Esophagus squamous epithelium (tissue), 5 donors: Measurements from ENCODE around the gene WHRN. TPM values are rescaled to one million over a fixed set of nuclear protein-coding genes. Genes with fewer than 3 reads are reported as not detected.

ENCODE experiments used
- DNase-seq: peaks from one replicate; lab custom pipeline; 2025; lab: John Stamatoyannopoulos, UW
- H3K27ac ChIP-seq, 4 donors: fragments of 200-600 bp; sonication (generic); one replicate each; pipeline ENCODE4 v1.5.1; 2016 to 2019; ENCODE audit warnings: mild to moderate bottlenecking in 1 of 4
- H3K27me3 ChIP-seq, 4 donors: fragments of 200-600 bp; sonication (generic); 1 replicate in 3 of 4; 2 replicates in 1 of 4; pipeline versions ENCODE4 v1.5.1 to v1.6.0; 2017 to 2021; ENCODE audit warnings: antibody characterized with exemption in 1 of 4
- H3K36me3 ChIP-seq, 3 donors: fragments of 200-600 bp; sonication (generic); one replicate each; pipeline ENCODE4 v1.5.1; 2016 to 2019
- H3K4me1 ChIP-seq, 3 donors: fragments of 200-600 bp; sonication (generic); one replicate each; pipeline ENCODE4 v1.5.1; 2017 to 2019
- H3K4me3 ChIP-seq, 4 donors: fragments of 200-600 bp; sonication (generic); 1 replicate in 3 of 4; 2 replicates in 1 of 4; pipeline ENCODE4 v1.5.1; 2016 to 2019; ENCODE audit warnings: mild to moderate bottlenecking in 2 of 4, moderate library complexity in 1 of 4
- H3K9me3 ChIP-seq, 3 donors: fragments of 200-600 bp; sonication (generic); one replicate each; pipeline ENCODE4 v1.5.1; 2016 to 2019
- CTCF ChIP-seq, 6 experiments: fragments of 450-650 bp in 4 of 6; fragments of 200-600 bp in 2 of 6; sonication (generic) in 2 of 6; IDR thresholded peaks; one replicate each; pipeline ENCODE4 v1.5.1; 2016 to 2019; ENCODE audit warnings: antibody characterized with exemption in 6 of 6, mild to moderate bottlenecking in 4 of 6, moderate library complexity in 4 of 6
- POLR2A ChIP-seq, 4 donors: fragments of 450-650 bp; IDR thresholded peaks; one replicate each; pipeline ENCODE4 v1.6.1; 2017; ENCODE audit warnings: antibody characterized with exemption in 4 of 4, mild to moderate bottlenecking in 4 of 4, moderate library complexity in 3 of 4
- whole genome bisulfite sequencing, 2 donors: methylation state at CpG; one replicate each; pipeline ENCODE4 v1.1.5; 2018; 5-methylcytosine and 5-hydroxymethylcytosine counted together
- intact Hi-C: fragments of 100-400 bp; cut with DNase I; formaldehyde crosslinking; loops from one replicate; pipeline ENCODE4 v1.15.0; 2022
- total RNA-seq, 4 donors: library from RNA; depleted of rRNA; stranded (reverse); fragments of >200 nt; gene quantifications; one replicate each; pipeline ENCODE4 v1.1.0, GENCODE V29; 2016
- donor health status: DM: yes; HTN: yes; CAD: no.

Gene WHRN
- total RNA-seq, 4 donors from 2014 or later = 2.9 to 6.1 (median 3.4) TPM

- H3K4me1 ChIP-seq = no peaks in the 10 kb centered on the region
- H3K36me3 ChIP-seq = no peaks in the 10 kb centered on the region
- no peak for TF ChIP-seq CTCF (IDR thresholded peaks at IDR 0.05)
- no peak for TF ChIP-seq POLR2A (IDR thresholded peaks at IDR 0.05)
- no peak overlapping the region for H3K4me3 ChIP-seq
- H3K27me3 ChIP-seq = peaks cover 0 to 11% (median 0%) of the 10 kb centered on the region in 4 donors
- DNase-seq = no peak
- H3K9me3 ChIP-seq = no peaks in the 10 kb centered on the region
- intact Hi-C loops = no loop called here
- WGBS, 2 donors = 40 to 66% methylated on average over 4 to 7 of the region's 7 CpGs
- H3K27ac ChIP-seq = no peak overlapping the region
Measured at GRCh38 chr9:114516913-114517312, 11.6 kb upstream of the WHRN start.

GRCh38 chr9:114515528-114515927 lies 10.3 kb upstream of the WHRN start:
- Histone ChIP-seq H3K27ac (no peak overlapping the region), H3K4me3 (no peak overlapping the region), H3K9me3 (no peaks in the 10 kb centered on the region), H3K27me3 (peaks cover 0 to 23% (median 0%) of the 10 kb centered on the region in 4 donors), H3K36me3 (no peaks in the 10 kb centered on the region), H3K4me1 (no peaks in the 10 kb centered on the region)
- TF ChIP-seq POLR2A (IDR thresholded peaks at IDR 0.05) = no peak
- no peak for TF ChIP-seq CTCF (IDR thresholded peaks at IDR 0.05)
- intact Hi-C loops = no loop called here
- DNase-seq = no peak
- WGBS, 2 donors = 68 to 69% methylated on average over 3 of the region's 3 CpGs

GRCh38 chr9:114513959-114514267 lies 8.6 kb upstream of the WHRN start:
- Histone ChIP-seq H3K4me1 (no peaks in the 10 kb centered on the region), H3K9me3 (no peaks in the 10 kb centered on the region), H3K27me3 (peaks cover 0 to 31% (median 0%) of the 10 kb centered on the region in 4 donors), H3K36me3 (no peaks in the 10 kb centered on the region), H3K4me3 (no peak overlapping the region), H3K27ac (no peak overlapping the region)
- WGBS, 2 donors = 90 to 100% methylated on average over 1 of the region's 1 CpG
- intact Hi-C loops = no loop called here
- no peak for DNase-seq
- TF ChIP-seq POLR2A (IDR thresholded peaks at IDR 0.05) = no peak
- no peak for TF ChIP-seq CTCF (IDR thresholded peaks at IDR 0.05)

GRCh38 chr9:114513055-114513958 lies 8.0 kb upstream of the WHRN start:
- Histone ChIP-seq H3K36me3 (no peaks in the 10 kb centered on the region), H3K4me3 (no peak overlapping the region), H3K9me3 (no peaks in the 10 kb centered on the region), H3K27ac (no peak overlapping the region), H3K27me3 (peaks cover 0 to 37% (median 0%) of the 10 kb centered on the region in 4 donors), H3K4me1 (no peaks in the 10 kb centered on the region)
- no peak for DNase-seq
- 57 to 63% methylated on average over 9 to 10 of the region's 10 CpGs for WGBS, 2 donors
- no peak for TF ChIP-seq POLR2A (IDR thresholded peaks at IDR 0.05)
- TF ChIP-seq CTCF (IDR thresholded peaks at IDR 0.05) = no peak
- intact Hi-C loops = no loop called here
